Neural cell (in vitro differentiated cells): ENCODE data around the gene RPL12. TPM values are rescaled to one million over a fixed set of nuclear protein-coding genes. Genes with fewer than 3 reads are reported as not detected.

Experiments used
- H2AFZ ChIP-seq: fragments of 200-600, 300-800 bp; sonication (generic), shearing (Covaris generic); 2 replicates; pipeline ENCODE4 v1.6.0; 2014; ENCODE audit warnings: low read depth, mild to moderate bottlenecking, antibody characterized with exemption, low read length, moderate library complexity
- H3F3A ChIP-seq: fragments of 200-600 bp; shearing (Covaris generic); 2 replicates; pipeline ENCODE4 v1.6.1; 2016; ENCODE audit warnings: mild to moderate bottlenecking, moderate library complexity, mixed read lengths, antibody characterized with exemption, low read length; ENCODE audit not compliant: insufficient read depth, poor library complexity, severe bottlenecking
- H3K27ac ChIP-seq: fragments of 200-600, 300-800 bp; sonication (generic), shearing (Covaris generic); 2 replicates; pipeline ENCODE4 v1.5.1; 2014; ENCODE audit warnings: mild to moderate bottlenecking, low read length, moderate library complexity
- H3K27me3 ChIP-seq: fragments of 300-800, 200-600 bp; sonication (generic), shearing (Covaris generic); 2 replicates; pipeline ENCODE4 v1.6.0; 2014; ENCODE audit warnings: mild to moderate bottlenecking, low read depth, low read length, moderate library complexity; ENCODE audit not compliant: insufficient read depth
- H3K36me3 ChIP-seq: fragments of 300-800, 200-600 bp; sonication (generic), shearing (Covaris generic); 2 replicates; pipeline ENCODE4 v1.5.1; 2014; ENCODE audit warnings: mild to moderate bottlenecking, antibody characterized with exemption, low read length, moderate library complexity; ENCODE audit not compliant: insufficient read depth
- H3K4me2 ChIP-seq: fragments of 300-800, 200-600 bp; sonication (generic), shearing (Covaris generic); 2 replicates; pipeline ENCODE4 v1.6.0; 2014; ENCODE audit warnings: mild to moderate bottlenecking, low read length
- H3K4me3 ChIP-seq: fragments of 300-800, 200-600 bp; sonication (generic), shearing (Covaris generic); 2 replicates; pipeline ENCODE4 v1.5.1; 2014; ENCODE audit warnings: mild to moderate bottlenecking, low read length, moderate library complexity
- H3K79me2 ChIP-seq: fragments of 200-600 bp; shearing (Covaris generic); replicated peaks from 2 replicates; pipeline ENCODE4 v1.6.0; 2014; ENCODE audit warnings: mild to moderate bottlenecking, low read length, moderate library complexity; ENCODE audit not compliant: insufficient read depth
- H3K9ac ChIP-seq: fragments of 300-800, 200-600 bp; sonication (generic), shearing (Covaris generic); 2 replicates; pipeline ENCODE4 v1.6.1; 2016; ENCODE audit warnings: mild to moderate bottlenecking, low read length, mixed read lengths
- H3K9me2 ChIP-seq: fragments of 200-600 bp; shearing (Covaris generic); 2 replicates; pipeline ENCODE4 v1.6.1; 2016; ENCODE audit warnings: mild to moderate bottlenecking, low read length, mixed read lengths; ENCODE audit not compliant: insufficient read depth
- H3K9me3 ChIP-seq: fragments of 200-600, 300-800 bp; sonication (generic), shearing (Covaris generic); 2 replicates; pipeline ENCODE4 v1.6.1; 2016; ENCODE audit warnings: mild to moderate bottlenecking, mixed run types, low read length, moderate library complexity, mixed read lengths
- H4K20me1 ChIP-seq: fragments of 200-600 bp; shearing (Covaris generic); 2 replicates; pipeline ENCODE4 v1.6.1; 2016; ENCODE audit warnings: mild to moderate bottlenecking, mixed run types; ENCODE audit not compliant: insufficient read depth
- CTCF ChIP-seq: fragments of 450-650 bp; IDR thresholded peaks from 2 replicates; pipeline ENCODE4 v1.5.1; 2014; ENCODE audit warnings: antibody characterized with exemption, mild to moderate bottlenecking, moderate library complexity; ENCODE audit not compliant: poor library complexity, severe bottlenecking
- EP300 ChIP-seq: fragments of 450-650 bp; conservative IDR thresholded peaks from 2 replicates; pipeline ENCODE4 v1.6.1; 2014; ENCODE audit warnings: antibody characterized with exemption, mild to moderate bottlenecking, moderate library complexity; ENCODE audit not compliant: poor library complexity, severe bottlenecking
- EZH2 ChIP-seq: fragments of 200-600, 300-800 bp; shearing (Covaris generic), sonication (generic); IDR thresholded peaks from 2 replicates; pipeline ENCODE4 v1.6.1; 2014; ENCODE audit warnings: antibody characterized with exemption, low read length, borderline replicate concordance, mild to moderate bottlenecking; ENCODE audit not compliant: insufficient read depth, poor library complexity, severe bottlenecking
- MXI1 ChIP-seq: fragments of 450-650 bp; conservative IDR thresholded peaks from 2 replicates; pipeline ENCODE4 v1.6.1; 2014; ENCODE audit warnings: antibody characterized with exemption, mild to moderate bottlenecking; ENCODE audit not compliant: poor library complexity, severe bottlenecking
- POLR2AphosphoS5 ChIP-seq: IDR thresholded peaks from 2 replicates; pipeline ENCODE4 v1.6.1; 2012
- RAD21 ChIP-seq: fragments of 450-650 bp; conservative IDR thresholded peaks from 2 replicates; pipeline ENCODE4 v1.6.1; 2014; ENCODE audit warnings: antibody characterized with exemption, mild to moderate bottlenecking, moderate library complexity
- REST ChIP-seq: IDR thresholded peaks from 2 replicates; pipeline ENCODE4 v1.6.1; 2012; ENCODE audit warnings: borderline replicate concordance
- SMC3 ChIP-seq: fragments of 450-650 bp; conservative IDR thresholded peaks from 2 replicates; pipeline ENCODE4 v1.6.1; 2014; ENCODE audit warnings: antibody characterized with exemption, mild to moderate bottlenecking, moderate library complexity; ENCODE audit not compliant: poor library complexity
- TAF1 ChIP-seq: IDR thresholded peaks from 2 replicates; pipeline ENCODE4 v1.6.1; 2012; ENCODE audit warnings: low read depth
- polyA plus RNA-seq: library from polyadenylated mRNA; depleted of rRNA; stranded (reverse); fragments of >200 nt; gene quantifications from 2 replicates; pipeline ENCODE4 v1.2.3, GENCODE V29; 2014

The RPL12 gene
- polyA plus RNA-seq, 1 donor from 2014 or later: 862 TPM

GRCh38 chr9:127448112-127448805 lies 2.9 kb downstream of the RPL12 start:
- no peaks in the 10 kb centered on the region for H3K27me3 ChIP-seq
- H4K20me1 ChIP-seq: no peaks in the 10 kb centered on the region
- H3K27ac ChIP-seq: no peak overlapping the region
- no peak overlapping the region for H2AFZ ChIP-seq
- no peaks in the 10 kb centered on the region for H3F3A ChIP-seq
- no peak overlapping the region for H3K9ac ChIP-seq
- H3K79me2 ChIP-seq: peaks cover 8% of the 10 kb centered on the region
- no peak overlapping the region for H3K4me2 ChIP-seq
- no peak overlapping the region for H3K4me3 ChIP-seq
- no peaks in the 10 kb centered on the region for H3K9me3 ChIP-seq
- no peaks in the 10 kb centered on the region for H3K9me2 ChIP-seq
- peaks cover 7% of the 10 kb centered on the region for H3K36me3 ChIP-seq
- TF ChIP-seq MXI1 (no peak), RAD21 (no peak), TAF1 (no peak), POLR2AphosphoS5 (no peak), EP300 (no peak), EZH2 (no peak), SMC3 (no peak), REST (no peak), CTCF (no peak)

- Histone ChIP-seq H4K20me1 (no peaks in the 10 kb centered on the region), H2AFZ (no peak overlapping the region), H3K9me2 (no peaks in the 10 kb centered on the region), H3K79me2 (peaks cover 8% of the 10 kb centered on the region), H3K9ac (no peak overlapping the region), H3K27me3 (no peaks in the 10 kb centered on the region), H3K4me2 (no peak overlapping the region), H3K27ac (no peak overlapping the region), H3F3A (no peaks in the 10 kb centered on the region), H3K9me3 (no peaks in the 10 kb centered on the region), H3K4me3 (no peak overlapping the region), H3K36me3 (peaks cover 7% of the 10 kb centered on the region)
- no peak for TF ChIP-seq EZH2
- TF ChIP-seq EP300: no peak
- TF ChIP-seq POLR2AphosphoS5: no peak
- TF ChIP-seq MXI1: no peak
- TF ChIP-seq SMC3: no peak
- TF ChIP-seq RAD21: no peak
- TF ChIP-seq CTCF: no peak
- no peak for TF ChIP-seq TAF1
- TF ChIP-seq REST: no peak
These were observed 3.6 kb downstream of the RPL12 start for GRCh38 chr9:127447416-127448111.
